Right hindlimb (tissue), 1 donor: Measurements from ENCODE around the gene OCEL1.
"Not testable (repeated sequence)": the region's sequence is repeated elsewhere in the genome, so short reads cannot be mapped to it uniquely, and the experiment has no call there.

Experiments
- DNase-seq: peaks from one replicate; pipeline ENCODE4 v3.0.0-alpha.2; 2018

The OCEL1 gene

GRCh38 chr19:17226002-17226933 lies at the start of gene OCEL1:
OCEL1 (plus strand) TSS chr19:17226226; CDS start chr19:17226248, 22 bp downstream.
- DNase-seq: peak; percentile 99

GRCh38 chr19:17178291-17178690 lies 47.7 kb upstream of the OCEL1 start:
- DNase-seq: no peak

DNA sequence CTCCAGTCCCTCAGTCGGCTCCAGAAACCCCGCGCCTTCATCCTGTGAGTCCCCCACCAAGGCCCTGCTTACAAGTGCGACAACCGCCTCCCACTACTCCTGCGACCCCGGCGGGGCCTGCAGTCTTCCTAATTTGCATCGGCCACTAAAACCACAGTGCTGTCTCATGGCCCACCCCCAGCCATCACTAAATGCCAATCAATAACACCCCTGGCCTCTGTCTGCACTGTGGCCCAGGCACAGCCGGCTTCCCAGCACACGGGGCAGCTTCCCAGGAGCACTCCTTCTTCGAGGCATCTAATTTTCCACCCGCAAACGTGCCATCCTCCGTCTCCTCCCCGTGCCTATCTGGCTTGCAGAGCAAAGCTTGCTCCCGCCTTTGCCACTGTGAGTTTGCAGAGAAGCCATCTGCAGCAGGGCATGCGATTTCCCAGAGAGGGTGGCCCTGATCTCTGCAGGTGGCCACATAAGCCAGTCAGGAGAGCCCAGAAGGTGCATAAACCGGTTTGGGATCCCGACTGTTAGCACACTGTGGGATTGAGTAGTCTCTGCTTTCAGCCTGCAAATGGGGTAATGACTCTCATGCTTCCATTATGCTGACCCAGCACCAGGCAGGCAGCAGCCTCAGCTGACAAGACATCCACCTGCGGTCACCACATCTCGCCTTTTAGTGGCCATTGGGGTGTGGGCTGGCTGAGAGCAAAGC lies 44.9 kb upstream of the OCEL1 start:
- no peak for DNase-seq

DNA sequence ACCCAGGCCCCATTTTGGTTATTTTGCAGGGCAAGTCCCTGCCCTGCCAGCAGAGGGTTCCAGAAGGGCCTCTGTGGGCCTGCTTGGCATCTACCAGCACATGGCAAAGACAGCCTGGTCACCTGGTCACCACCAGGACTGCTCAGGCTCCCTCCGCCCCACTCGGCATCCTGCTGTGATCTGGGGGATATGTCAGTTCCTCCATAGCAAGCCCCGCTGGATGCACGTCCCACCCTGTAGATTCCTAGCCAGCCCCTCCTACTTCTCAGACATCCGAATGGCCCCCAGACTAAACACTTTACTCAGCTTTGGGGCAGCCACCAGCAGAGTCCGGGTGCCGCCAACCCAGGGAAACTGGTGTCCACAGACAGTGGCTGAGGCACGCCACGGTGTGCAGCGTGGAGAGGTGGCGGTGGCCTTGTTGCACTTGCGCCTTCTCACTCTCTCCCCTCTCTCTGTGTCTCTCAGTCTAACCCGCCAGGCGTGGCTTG lies 42.7 kb upstream of the OCEL1 start:
- DNase-seq: no peak

DNA sequence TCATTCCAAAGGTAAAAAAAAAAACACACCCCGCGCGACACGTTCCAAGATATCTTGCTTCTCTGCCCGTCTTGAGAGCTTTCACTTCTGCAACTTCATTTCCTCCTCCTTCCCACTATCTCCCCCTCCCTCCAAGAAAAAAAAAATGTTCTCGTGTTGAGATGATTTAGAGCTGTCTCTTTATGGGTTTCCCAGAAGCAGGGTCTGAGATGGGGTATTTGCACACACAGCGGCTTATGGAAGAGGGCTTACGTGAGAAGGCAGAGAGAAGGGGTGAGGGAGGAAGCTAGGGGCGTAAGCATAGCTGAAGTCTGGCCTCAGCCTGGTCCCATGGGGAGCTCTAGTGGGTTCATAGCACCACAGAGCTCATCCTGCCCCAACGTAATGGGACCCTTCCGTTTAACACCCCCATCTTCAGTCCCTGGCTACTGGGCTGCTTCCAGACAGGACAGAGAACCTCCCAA lies 42.1 kb upstream of the OCEL1 start:
- peak; percentile 61 for DNase-seq

DNA sequence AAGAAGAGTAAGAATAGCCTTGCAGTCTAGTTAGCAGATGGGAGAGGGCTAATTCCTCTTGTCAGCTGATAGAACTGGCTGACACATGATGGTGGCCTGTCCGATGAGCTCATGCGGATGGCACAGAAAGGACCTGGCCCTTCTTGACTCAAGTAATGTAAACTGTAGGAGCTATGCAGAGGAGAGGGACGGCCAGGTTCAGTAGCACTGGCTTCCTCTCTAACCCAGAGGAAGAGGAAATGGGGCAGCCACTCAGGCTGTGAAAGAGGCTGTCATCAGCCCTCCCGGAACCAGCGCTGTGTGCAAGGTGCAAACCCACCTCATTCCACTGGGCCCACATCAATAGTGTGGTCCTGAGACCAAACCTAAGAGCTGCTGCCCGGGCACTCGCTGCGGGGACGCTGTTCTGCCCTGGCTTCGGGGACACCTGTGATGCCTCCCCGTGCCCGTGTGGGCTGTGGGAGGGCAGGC lies 41.6 kb upstream of the OCEL1 start:
- no peak for DNase-seq

GRCh38 chr19:17185590-17185989 lies 40.4 kb upstream of the OCEL1 start:
- DNase-seq: no peak

GRCh38 chr19:17191736-17192135 lies 34.3 kb upstream of the OCEL1 start:
- not testable (repeated sequence) for DNase-seq

GRCh38 chr19:17192751-17193150 lies 33.3 kb upstream of the OCEL1 start:
- no peak for DNase-seq

- no peak for DNase-seq
Observed at GRCh38 chr19:17194608-17195007, 31.4 kb upstream of the OCEL1 start.

DNA sequence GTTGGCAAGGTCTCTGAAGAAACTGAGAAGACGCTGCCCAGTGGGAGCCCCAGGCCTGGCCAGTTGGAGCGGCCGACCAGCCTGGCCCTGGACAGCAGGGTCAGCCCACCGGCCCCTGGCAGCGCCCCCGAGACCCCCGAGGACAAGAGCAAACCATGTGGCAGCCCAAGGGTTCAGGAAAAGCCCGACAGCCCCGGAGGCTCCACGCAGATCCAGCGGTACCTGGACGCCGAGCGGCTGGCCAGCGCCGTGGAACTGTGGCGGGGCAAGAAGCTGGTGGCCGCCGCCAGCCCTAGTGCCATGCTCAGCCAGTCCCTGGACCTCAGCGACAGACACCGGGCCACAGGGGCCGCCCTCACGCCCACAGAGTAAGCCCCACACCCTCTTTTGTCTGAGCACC lies 30.9 kb upstream of the OCEL1 start:
- no peak for DNase-seq

GRCh38 chr19:17196610-17197009 lies 29.4 kb upstream of the OCEL1 start:
- no peak for DNase-seq

GRCh38 chr19:17197666-17198065 lies 28.4 kb upstream of the OCEL1 start:
- no peak for DNase-seq

- no peak for DNase-seq
Observed at GRCh38 chr19:17200408-17201079, 25.5 kb upstream of the OCEL1 start.

DNA sequence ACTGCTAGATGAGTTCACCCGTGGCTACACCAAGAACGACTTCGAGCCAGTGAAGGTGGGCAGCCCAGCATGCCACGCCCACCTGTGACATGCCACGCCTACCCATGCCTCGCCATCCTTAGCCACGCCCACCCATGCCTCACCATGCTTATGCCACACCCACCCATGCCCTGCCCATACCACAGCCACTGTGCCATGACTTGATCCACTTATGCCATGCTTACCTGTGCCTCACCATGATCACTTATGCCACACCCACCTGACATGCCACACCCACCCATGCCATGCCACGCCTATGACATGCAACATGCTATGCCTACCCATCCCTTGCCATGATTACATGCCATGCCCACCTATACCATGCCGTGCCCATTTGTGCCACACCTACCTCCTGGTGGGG lies 23.8 kb upstream of the OCEL1 start:
- no peak for DNase-seq

- no peak for DNase-seq
Observed at GRCh38 chr19:17202713-17203112, 23.3 kb upstream of the OCEL1 start.

DNA sequence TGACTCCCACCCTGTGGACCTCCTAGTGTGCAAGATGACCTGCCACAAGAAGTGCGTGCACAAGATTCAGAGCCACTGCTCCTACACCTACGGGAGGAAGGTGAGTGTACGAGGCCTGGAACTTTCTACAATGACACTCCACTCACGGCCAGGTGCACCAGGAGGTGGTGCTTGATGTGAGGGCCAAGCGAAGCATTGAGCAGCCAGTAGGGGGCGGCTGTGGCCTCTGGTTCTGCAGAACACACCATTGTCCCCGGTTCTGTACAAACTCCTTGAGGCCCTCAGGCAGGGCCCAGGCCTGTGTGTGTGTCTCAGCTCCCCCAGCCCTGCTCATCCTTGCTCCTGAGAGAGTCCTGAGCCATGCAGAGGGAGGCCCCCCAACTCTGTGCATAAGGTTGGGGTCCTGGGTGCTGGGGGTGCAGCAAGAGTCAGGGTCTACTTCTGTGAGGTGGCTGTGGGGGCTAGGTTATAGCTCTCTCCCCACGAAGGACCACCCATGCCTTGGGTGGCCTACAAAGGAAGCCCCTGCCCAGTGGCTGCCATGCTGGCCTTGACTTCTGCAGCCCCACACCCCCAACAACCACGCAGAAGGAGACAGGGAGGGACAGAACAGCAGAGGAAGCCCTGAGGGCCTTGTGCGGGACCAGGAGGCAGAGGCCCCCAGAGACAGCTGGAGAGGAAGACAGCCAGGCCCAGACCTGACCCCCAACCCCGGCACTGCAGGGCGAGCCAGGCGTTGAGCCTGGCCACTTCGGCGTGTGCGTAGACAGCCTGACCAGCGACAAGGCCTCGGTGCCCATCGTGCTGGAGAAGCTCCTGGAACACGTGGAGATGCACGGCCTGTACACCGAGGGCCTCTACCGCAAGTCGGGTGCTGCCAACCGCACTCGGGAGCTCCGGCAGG lies 20.5 kb upstream of the OCEL1 start:
- DNase-seq: no peak

DNA sequence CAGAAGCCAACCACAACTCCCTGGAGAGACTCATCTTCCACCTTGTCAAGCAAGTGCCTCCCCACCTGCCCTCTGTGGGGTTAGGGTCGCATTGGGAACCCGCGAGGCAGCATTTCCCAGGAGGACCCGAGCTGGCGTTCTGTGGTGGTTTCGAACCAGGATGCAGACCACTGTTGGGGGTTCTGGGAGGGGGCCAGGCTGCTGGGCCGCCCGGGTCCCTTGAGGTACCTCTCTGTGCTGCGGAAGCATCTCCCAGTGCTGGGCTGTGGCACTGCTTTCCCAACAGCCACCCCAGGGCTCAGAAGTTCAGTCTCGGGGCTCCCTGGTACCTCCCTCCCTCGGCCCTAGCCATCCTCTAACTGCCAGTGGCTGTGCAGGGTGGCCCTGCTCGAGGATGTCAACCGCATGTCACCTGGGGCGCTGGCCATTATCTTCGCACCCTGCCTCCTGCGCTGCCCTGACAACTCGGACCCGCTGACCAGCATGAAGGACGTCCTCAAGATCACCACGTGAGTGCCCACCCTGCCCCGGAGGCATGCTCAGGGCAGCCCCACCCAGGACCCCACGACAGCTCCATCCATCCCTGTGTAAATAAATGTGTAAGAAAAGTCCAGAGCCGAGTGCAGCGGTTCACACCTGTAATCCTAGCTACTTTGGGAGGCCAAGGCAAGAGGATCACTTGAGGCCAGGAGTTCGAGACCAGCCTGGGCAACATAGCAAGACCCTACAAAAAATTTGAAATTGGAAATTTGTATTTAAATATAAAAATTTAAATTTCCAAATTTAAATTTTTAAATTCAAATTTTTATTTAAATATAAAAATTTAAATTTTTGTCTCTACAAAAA lies 19.1 kb upstream of the OCEL1 start:
- no peak for DNase-seq

DNA sequence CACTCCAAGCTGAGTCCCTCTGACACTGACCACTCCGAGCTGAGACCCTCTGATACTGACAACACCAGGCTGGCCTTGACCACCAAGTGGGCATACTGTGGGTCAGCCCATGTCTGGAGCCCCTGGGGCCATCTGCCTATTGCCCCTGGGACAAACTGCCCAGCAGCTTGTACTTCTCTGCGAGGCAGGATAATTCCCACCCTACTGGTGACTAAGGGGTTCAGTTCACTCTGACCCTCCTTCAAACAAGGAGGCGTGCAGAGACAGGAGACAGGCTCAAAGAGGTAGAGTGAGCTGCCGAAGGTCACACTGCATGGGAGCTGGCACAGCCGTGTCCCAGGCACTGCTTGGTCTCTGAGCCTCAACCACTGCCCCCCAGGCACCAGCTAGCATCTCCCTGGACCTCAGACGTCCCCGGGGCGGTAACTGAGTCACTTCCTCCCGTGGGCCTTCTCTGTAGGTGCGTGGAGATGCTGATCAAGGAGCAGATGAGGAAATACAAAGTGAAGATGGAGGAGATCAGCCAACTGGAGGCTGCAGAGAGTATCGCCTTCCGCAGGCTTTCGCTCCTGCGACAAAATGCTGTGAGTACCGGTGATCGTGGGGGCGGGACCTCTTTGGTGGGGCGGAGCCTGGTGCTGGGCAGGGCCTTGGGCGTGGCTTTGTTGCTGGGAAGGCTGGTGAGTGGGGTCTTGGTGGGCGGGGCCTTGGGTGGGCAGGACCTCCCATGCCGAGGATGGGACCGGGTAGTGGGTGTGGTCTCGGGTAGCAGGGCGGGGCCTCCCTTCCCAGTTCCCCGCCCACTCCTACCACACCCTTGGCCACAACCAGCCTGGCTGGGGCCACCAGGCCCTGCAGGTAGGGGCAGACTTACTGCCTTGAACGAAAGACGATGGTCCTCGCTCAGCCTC lies 16.6 kb upstream of the OCEL1 start:
- DNase-seq: no peak

GRCh38 chr19:17210296-17210695 lies 15.7 kb upstream of the OCEL1 start:
- DNase-seq: no peak
